GM21390 (cell line): ENCODE results near the gene NOC4L.
"Not testable (repeated sequence)": the region's sequence is repeated elsewhere in the genome, so short reads cannot be mapped to it uniquely, and the experiment has no call there.

Source experiments
- ATAC-seq: cut with Tn5 transposase; IDR thresholded peaks from one replicate; pipeline ENCODE4 v1.9.1; 2021; ENCODE audit not compliant: unreplicated experiment

The NOC4L gene

DNA sequence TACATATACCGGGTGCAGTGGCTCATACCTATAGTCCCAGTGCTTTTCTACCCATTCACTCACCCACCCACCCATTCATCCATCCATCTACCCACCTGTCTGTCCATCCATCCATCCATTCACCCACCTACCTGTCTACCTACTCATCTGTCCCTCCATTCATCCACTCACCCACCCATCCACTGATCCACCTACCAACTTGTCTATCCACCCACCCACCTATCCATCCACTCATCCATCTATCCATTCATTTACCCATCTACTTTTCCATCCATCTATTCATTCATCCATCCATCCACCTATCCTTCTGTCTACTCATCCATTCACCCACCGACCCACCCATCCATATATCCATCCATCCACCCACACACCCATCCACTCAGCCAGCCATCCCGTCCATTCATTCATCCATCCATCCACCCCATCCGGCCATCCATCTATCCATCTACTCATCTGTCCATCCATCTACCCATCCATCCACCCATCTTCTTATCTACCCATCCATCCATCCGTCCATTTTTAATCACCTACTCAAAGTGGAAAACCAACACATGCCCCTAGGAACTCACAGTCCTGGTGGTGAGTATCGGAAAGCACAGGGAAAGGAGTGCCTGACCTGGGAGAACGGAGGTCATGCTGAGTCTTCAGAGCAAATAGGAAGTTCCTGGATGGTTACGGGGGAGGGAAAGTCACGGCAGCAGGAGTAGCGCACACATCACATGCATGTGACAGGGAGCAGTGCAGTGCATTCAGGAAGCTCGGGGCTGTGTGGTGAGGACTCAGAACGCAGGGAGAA is 20.1 kb upstream of the NOC4L start:
- ATAC-seq = no peak

DNA sequence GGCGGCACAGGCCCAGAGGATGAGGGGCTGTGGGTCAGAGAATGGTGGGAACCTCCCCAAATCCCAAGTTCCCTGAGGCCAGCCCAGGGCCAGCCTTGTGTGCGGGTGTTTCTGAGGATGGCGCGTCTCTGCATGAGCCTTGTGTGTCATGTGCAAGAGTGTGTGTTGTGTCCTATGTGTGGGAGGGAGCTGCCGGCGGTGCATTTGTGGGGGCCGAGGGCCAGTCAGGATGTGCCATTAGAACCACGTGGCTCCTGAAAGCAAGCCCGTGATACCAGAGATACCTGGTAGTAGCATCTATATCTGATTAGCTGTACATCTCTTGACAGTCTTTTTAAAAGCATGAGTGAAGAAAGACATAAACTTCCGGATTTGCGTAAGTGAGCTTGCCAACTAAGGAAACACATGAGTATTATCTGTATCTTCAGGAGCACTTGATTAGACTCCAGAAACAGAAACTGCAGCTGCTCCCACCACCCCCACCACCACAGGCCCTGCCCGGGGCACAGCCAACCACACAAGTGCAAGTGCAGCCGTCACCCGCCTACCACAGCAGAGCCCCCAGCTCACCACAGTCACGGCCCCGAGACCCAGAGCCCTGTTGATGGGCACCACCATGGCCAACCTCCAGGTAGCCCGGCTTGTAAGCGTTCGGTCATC is 19.4 kb upstream of the NOC4L start:
- ATAC-seq = no peak

DNA sequence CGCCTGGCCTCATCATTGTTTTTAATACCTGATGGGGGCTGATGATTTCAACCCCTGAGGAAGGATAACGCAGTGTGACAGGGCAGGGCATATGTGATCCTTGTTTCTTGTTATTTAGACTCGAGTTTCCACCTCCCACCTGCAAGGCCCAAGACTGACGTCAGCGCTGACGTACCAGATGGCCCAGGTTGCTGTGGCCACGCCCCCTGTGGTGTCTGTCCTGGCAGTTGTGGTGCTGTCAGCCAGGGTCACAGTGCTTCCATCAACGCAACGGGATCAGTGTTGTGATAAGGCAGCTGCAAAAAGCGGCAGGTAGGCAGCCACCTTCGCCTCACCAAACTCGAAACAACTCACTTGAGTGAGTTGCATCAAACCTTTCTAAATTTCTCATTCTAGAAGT is 18.5 kb upstream of the NOC4L start:
- no peak for ATAC-seq

DNA sequence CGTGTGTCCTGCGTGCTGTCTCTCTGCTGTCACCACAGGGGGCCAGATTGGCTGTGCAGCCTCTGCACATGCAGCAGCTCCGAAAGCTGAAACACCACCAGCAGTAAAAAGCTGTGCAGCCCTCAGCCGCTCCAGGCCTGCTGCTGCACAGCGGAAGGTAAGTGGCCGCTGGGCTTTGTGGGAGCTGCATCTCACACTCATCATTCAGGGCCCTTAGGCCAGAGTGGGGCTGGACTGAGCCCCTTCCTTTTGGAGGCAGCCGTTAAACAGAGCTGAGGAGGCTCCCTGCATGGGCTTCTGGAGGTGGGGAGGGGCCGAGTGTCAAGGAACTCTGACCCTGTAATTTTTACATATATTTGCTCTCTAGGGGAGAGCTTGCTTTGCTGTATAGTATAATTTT is 17.2 kb upstream of the NOC4L start:
- no peak for ATAC-seq

DNA sequence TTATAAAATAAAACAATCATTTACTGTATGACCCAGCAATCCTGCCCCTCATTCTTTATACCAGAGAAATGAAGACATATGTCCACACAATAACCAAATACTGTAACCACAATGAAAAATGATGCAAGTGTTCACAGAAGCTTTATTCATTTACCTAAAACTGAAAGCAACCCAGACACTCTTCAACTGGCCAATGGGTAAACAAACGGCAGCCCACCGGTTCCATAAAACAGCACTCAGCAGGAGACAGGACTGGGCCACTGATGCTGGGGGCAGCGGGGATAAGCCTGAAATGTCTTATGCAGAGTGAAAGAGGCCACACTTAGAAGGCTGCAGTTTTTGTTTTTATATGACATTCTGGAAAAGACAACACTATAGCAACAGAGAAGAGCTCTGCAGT is 15.2 kb upstream of the NOC4L start:
- ATAC-seq = no peak

DNA sequence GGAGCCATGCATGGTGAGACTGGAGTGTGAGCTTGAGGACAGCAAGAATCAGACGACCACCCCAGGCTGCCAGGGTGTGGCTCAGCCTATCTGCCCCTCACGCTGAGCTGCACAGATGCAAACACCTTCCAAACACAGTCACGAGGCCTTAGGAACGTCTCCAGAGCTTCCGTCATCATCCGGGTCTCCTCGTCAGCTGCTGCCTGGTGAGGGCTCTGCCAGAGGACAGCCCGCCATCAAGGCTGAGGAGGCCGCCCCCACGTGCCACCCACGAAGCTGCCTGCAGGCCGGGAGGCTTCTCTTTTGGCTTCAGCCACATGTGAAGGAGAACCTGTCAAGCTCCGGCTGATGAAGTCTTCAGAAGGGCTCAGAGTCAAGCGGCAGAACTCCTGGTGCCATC is 13.6 kb upstream of the NOC4L start:
- no peak for ATAC-seq

DNA sequence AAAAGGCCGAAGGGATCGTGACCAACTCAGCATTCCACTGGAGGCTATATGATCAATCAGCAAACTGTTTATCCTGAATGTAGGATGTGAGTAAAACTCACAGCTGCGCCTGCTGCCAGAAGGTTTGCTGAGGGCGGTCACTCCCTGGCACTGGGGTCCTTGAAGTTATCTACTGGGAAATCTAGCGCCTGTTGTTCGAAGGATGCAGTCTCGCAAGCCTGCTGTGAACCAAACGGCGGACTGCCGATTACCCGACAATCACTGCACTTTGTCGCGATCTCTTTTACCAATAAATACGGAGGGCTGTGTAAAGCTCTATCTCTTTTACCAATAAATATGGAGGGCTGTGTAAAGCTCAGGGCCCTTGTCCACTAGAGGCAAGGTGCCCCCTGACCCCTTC is 13.0 kb upstream of the NOC4L start:
- no peak for ATAC-seq

DNA sequence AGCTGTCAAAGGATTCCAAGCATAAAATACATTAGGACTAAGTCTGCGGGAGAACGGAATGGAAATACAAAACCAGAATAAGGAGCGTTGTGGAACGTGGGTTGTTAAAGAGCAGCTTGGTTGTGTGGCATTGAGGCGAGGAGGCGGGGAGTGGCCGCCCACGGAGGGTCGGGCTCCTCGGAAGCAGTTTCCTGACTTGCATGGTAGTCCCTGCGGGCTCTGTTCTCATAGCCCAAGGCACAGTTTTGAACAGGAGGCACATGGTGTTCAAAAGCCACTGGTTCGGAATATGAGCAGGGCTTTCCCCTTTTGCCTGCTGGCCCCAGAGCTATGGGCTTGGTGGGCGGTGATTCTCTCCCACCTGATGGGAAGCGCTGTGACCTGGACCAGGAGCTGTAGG is 12.3 kb upstream of the NOC4L start:
- ATAC-seq = no peak

DNA sequence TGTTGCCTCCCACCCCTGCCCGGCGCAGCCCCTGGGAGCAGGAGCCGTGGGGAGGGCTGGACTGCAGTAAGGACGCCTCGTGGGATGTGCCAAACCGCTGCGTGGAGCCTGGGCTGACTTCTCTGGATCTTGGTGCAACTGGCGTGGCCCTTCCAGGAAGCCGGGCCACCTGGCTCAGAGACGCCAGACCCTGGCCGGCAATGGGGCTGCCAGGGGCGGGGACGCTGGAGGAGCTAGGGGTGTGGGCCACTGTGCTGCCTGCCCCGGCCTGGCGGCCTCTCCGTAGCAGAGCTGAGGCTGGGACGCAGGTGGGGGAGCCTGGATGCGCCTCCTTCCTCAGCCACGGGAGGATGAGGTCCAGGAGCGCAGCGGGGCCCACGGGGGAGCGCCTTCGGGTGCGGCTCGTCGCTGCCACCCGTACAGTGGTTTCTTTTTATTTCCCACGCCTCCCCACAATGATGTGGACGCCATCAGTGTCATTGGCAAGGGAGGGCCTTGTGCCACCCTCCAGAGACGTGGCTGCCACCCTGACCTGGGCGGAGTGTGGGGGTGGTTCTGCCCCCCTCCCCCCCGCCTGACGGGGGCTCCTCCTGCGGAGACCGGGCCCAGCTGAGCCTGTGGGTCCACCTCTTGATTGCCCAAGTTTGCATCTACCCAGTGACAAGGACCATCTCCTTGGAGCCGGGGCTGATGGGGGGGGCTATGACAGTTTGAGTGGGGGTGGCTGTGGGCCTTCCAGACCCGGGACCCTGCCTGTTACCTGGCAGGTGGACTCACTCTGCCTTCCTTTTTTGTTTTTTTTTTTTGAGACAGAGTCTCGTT is 11.4 kb upstream of the NOC4L start:
- ATAC-seq = no peak

DNA sequence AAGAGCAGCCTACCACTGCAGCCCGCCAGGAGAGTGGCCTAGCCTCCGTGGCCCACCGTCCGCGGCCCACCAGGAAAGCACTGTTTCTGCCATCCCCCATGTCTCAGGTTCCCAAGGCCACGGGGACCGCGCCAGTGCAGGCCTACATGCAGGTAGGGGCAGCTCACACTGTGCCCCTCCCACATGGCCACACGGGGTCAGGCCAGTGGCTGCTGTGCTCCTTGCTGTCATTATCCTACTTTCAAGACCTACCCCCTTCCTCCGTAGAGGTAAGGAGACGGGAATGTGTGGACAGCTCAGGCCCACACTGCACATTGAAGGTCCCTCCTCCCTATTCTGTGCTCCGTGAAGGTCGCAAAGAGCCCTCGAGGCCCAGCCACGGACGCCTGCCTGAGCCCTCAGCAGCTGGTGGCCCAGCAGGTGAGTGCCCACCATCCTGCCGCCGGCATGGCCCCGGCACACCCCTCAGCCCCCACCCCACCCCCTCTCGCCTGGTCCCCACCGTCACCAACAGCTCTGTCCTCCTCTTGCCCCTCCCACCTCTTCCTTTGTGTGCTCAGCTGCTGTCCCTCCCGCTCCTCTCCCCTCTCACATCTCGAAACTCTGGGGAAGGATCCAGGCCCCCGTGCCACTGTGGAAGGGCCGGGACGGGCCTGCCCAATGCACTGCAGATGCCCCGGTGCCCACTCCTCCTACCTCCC is 10.2 kb upstream of the NOC4L start:
- no peak for ATAC-seq

DNA sequence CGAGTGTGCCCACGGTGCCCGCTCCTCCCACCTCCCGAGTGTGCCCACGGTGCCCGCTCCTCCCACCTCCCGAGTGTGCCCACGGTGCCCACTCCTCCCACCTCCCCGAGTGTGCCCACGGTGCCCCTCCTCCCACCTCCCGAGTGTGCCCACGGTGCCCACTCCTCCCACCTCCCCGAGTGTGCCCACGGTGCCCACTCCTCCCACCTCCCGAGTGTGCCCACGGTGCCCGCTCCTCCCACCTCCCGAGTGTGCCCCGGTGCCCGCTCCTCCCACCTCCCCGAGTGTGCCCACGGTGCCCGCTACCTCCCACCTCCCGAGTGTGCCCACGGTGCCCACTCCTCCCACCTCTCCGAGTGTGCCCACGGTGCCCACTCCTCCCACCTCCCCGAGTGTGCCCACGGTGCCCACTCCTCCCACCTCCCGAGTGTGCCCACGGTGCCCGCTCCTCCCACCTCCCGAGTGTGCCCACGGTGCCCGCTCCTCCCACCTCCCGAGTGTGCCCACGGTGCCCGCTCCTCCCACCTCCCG is 9.5 kb upstream of the NOC4L start:
- ATAC-seq = not testable (repeated sequence)

DNA sequence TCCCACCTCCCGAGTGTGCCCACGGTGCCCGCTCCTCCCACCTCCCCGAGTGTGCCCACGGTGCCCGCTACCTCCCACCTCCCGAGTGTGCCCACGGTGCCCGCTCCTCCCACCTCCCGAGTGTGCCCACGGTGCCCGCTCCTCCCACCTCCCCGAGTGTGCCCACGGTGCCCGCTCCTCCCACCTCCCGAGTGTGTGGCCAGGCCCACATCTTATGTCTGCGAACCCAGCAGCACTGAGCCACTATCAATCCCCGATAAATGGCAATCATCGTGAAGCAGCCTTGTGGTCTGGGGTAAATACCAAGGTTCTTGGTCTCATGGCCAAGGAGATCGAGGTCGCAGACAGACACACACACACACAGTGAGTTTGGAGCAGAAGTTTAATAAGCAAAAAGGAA is 8.0 kb upstream of the NOC4L start:
- not testable (repeated sequence) for ATAC-seq

DNA sequence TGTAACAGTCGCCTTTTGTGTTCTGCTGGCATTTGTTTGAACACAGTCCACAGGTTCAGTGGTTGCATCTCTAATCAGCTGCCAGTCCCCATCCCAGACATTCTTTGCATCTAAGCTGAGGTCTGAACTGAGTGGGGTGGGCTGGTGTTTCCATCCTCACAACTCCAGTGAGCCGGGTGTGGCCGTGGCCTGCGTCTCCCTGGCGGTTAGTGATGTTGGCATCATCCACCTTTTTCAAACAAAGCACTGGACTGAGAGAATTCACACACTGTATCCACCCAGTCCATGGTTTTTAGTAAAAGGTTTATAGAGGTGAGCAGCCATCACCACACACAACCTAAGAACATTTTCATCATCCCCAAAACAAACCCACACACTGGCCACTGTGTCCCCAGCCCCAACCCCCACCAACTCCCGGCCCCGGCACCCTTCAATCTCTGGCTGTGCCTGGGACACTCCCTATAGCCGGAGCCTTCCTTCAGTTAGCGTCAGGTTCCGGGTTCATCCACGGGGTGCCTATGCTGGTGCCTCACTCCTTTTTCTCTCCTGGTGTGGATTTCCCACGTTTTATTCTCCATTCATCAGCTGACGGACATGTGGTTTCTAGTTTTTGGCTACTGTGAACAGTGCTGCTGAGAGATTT is 6.7 kb upstream of the NOC4L start:
- no peak for ATAC-seq

DNA sequence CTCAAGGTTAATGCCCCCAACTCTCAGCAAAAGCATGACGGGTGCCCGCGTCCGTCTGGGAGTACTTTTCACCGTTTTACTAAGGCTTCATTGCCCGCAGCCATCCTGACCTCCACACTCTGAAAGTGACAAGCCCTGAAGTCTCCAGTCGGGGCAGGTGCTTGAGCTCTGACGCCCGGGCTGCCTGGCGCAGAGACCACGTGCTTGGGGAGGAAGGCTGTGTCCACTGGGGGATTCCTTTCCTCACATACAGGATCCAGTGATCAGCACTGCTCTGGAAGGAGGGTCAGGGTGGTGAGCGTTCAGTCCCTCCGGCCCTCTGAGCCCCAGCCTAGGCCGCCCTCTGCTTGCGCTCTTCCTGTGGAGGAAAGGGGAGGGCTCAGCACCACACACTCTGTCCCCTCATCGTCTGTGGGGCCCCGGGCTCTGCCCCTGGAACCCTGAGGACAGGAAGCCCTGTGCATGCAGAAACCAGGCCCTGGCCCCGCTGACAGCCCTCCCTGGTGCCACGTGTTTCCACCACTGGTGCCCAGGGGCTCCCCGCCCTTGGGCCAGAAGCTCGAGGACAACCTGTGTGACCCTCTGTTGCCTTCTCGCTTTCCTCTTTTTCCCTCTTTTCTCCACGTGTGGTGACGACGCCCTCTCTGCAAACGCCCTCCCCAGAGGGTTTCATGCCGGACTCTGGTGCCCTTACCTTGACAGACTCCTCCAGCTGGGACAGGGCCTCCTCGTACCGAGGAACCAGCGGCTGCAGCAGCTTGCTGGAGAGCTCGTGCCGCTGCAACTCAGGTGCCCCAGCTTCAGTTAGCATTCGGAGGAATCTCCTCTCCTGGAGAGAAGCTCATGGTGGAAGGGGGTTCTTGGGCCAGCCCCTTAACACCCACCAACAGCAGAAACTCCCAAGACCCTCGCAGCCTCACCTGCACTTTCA is 5.1 kb upstream of the NOC4L start:
- ATAC-seq = no peak

DNA sequence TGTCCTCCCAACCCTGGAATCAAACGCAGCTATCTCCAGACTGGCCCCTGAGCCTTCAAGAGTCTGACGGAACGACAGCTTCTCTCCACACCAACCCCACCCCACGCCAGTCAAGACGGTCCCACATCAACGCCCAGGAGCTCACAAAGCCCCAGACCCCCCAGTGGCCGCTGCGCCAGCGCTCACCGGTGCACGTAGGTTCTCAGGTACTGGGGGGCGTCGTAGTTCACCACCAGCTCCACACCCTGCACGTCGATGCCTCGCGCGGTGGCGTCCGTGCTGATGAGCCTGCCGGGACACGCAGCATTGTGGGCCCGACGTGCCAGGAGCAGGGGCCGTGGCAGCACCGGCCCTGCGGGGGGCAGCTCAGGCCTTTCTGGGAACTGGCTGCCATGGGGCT is 4.3 kb upstream of the NOC4L start:
- ATAC-seq = no peak

DNA sequence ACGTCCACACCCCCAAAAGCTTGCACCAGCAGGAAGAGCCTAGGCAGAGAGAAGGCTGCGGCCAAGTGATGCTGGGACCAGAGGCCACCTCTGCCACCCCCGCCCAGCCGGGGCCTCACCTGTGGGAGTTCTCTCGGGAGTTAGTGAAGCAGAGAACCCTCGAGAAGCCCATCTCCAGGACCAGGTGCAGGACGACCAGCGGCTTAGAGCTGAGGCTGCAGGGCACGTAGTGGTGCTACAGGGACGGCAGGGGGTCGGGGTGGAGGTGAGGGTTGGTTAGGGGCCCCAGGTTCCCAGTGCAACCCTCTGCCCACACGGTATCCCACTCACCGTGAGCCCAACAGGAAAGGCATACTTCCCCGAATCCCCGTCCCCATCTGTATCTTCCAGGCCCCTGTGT is 3.8 kb upstream of the NOC4L start:
- no peak for ATAC-seq

DNA sequence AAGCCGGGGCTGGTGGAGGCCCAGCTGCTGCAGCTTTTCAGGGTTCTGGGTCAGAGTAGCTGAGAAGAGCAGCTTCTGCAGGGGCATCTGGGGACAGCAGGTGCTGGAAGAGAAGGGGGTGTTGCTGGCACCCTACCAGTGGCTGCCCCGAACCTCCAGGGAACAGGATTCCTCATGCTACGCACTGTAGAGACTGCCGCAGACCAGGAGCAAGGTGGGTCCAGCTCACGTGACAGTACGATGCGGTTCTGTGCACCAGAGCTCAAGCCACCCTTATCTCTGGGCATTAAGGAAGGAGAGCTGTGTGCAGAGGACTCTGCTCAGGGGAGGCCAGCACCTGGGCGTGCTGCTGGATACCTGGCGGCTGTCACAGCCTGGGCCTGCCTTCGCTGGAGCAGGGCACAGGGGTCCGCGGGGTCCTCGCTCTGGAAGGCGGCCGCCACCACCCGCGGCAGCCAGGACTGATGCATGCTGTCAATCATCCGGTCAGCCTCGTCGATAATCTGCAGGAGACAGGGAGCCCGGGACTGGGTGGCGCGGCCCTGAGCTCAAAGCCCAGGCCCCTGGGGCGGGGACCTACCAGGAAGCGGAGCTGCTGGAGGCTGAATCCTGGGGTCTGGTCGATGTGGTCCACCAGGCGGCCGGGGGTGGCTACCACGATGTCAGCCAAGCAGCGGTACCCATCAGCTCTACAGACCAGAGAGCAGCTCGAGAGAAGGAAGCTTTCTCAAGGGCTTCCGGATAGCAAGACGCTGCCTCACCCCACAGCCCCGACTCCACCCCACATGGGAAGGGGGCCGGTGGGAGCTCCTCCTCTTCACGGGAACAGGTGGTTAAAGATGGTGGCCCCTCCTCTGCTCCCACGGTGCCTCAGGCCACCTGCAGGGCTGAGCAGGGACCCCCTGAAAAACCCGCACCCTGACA is 3.1 kb upstream of the NOC4L start:
- no peak for ATAC-seq

DNA sequence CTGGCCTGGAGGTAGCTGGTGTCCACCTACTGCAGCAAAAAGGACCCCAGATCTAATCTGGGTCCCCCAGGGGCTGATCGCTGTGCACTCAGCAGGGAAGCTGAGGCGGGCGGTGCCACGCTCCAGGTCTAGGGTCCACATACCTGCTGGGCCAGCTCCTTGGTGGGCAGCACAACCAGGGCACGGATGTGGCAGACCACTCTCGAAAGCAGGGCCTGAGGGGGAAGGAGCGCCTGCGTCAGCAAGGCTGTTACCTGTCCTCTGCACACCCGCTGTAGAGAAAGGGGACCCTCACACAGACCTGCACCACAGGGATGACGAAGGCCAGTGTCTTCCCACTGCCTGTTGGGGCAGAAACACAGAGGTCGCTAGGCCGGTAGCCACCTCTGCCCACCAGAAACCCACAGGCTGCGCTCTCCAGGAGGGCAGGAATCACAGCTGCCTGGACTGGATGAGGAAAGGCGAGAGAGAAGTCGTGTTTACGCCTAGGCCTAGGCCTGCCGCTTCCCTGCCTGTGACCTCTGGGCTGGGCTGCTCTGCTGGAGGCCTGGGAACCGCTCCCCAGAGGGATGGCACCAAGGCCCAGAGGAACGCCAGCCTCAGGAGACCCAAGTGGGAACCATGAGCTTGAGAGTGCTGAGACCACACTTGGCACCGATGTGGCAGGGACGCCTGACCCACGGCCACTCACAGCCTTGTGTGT is 2.1 kb upstream of the NOC4L start:
- no peak for ATAC-seq
